Measurements from ENCODE around the gene RCAN2.
"Not testable (repeated sequence)": the region's sequence is repeated elsewhere in the genome, so short reads cannot be mapped to it uniquely, and the experiment has no call there.

The RCAN2 gene

GRCh38 chr6:46440141-46440540, 51.1 kb downstream of the RCAN2 start:
- DNase-seq (ENCODE audit: low read depth): no peak

GRCh38 chr6:46438245-46438644, 53.0 kb downstream of the RCAN2 start:
- DNase-seq (ENCODE audit: low read depth): no peak

- DNase-seq (ENCODE audit: low read depth): no peak
These were observed 53.5 kb downstream of the RCAN2 start for GRCh38 chr6:46437671-46438221.

- no peak for DNase-seq (ENCODE audit: low read depth)
These were observed 68.6 kb downstream of the RCAN2 start for GRCh38 chr6:46422619-46423018.

GRCh38 chr6:46421939-46422338, 69.3 kb downstream of the RCAN2 start:
- DNase-seq (ENCODE audit: low read depth): no peak

- DNase-seq (ENCODE audit: low read depth): no peak
These were observed 70.2 kb downstream of the RCAN2 start for GRCh38 chr6:46420921-46421638.

GRCh38 chr6:46419576-46420002, 71.7 kb downstream of the RCAN2 start:
- no peak for DNase-seq (ENCODE audit: low read depth)

GRCh38 chr6:46414398-46414797, 76.9 kb downstream of the RCAN2 start:
- no peak for DNase-seq (ENCODE audit: low read depth)

- no peak for DNase-seq (ENCODE audit: low read depth)
These were observed 78.6 kb downstream of the RCAN2 start for GRCh38 chr6:46412662-46413061.

GRCh38 chr6:46411456-46412197, 79.6 kb downstream of the RCAN2 start:
- no peak for DNase-seq (ENCODE audit: low read depth)

- no peak for DNase-seq (ENCODE audit: low read depth)
These were observed 80.8 kb downstream of the RCAN2 start for GRCh38 chr6:46410334-46410953.

GRCh38 chr6:46407776-46408530, 83.3 kb downstream of the RCAN2 start:
- no peak for DNase-seq (ENCODE audit: low read depth)

- no peak for DNase-seq (ENCODE audit: low read depth)
These were observed 84.0 kb downstream of the RCAN2 start for GRCh38 chr6:46407246-46407645.

- not testable (repeated sequence) for DNase-seq (ENCODE audit: low read depth)
These were observed 85.5 kb downstream of the RCAN2 start for GRCh38 chr6:46405620-46406180.

- DNase-seq (ENCODE audit: low read depth): no peak
These were observed 90.4 kb downstream of the RCAN2 start for GRCh38 chr6:46400898-46401297.

- DNase-seq (ENCODE audit: low read depth): no peak
These were observed 95.7 kb downstream of the RCAN2 start for GRCh38 chr6:46395530-46395929.

- no peak for DNase-seq (ENCODE audit: low read depth)
These were observed 97.3 kb downstream of the RCAN2 start for GRCh38 chr6:46393940-46394337.

GRCh38 chr6:46393161-46393939, 97.9 kb downstream of the RCAN2 start:
- DNase-seq (ENCODE audit: low read depth): no peak

- no peak for DNase-seq (ENCODE audit: low read depth)
These were observed 99.0 kb downstream of the RCAN2 start for GRCh38 chr6:46392294-46392693.

GRCh38 chr6:46390153-46390876, 100.9 kb downstream of the RCAN2 start:
- no peak for DNase-seq (ENCODE audit: low read depth)
